ENCODE data around the gene CHI3L2.

DNA sequence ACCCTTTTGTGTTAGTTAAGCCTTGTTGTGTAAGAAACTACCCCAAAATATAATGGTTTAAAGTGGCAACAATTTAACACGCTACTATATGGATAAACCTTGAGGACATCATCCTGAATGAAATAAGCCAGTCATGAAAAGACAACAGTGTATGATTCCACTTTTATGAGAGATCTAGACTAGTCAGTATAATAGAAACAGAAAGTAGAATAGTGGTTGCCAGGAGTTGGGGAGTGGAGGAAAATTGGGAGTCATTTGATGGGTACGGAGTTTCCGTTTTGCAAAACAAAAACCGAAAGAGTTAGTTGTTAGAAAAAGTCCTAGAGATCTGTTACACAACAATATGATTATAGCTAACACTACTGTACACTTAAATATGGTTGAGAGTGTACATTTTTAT is 47.1 kb downstream of the CHI3L2 start:
- TF ChIP-seq, protein P1, sequence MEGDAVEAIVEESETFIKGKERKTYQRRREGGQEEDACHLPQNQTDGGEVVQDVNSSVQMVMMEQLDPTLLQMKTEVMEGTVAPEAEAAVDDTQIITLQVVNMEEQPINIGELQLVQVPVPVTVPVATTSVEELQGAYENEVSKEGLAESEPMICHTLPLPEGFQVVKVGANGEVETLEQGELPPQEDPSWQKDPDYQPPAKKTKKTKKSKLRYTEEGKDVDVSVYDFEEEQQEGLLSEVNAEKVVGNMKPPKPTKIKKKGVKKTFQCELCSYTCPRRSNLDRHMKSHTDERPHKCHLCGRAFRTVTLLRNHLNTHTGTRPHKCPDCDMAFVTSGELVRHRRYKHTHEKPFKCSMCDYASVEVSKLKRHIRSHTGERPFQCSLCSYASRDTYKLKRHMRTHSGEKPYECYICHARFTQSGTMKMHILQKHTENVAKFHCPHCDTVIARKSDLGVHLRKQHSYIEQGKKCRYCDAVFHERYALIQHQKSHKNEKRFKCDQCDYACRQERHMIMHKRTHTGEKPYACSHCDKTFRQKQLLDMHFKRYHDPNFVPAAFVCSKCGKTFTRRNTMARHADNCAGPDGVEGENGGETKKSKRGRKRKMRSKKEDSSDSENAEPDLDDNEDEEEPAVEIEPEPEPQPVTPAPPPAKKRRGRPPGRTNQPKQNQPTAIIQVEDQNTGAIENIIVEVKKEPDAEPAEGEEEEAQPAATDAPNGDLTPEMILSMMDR (IDR thresholded peaks at IDR 0.05): no peak
- no peak for TF ChIP-seq POLR2A (IDR thresholded peaks at IDR 0.05)

Measured in heart left ventricle (tissue), 13 donors.